DND-41 (cell line): ENCODE results near the gene TSPAN17.

ENCODE experiments used
- ATAC-seq: fragments of 200-7000 bp; cut with Tn5 transposase; 3 replicates; pipeline ENCODE4 v1.9.1; 2021; ENCODE audit warnings: low read depth; ENCODE audit not compliant: insufficient read depth
- DNase-seq: peaks from one replicate; pipeline ENCODE4 v3.0.0-alpha.2; 2020
- H2AFZ ChIP-seq: 2 replicates; pipeline ENCODE4 v1.6.0; 2012; ENCODE audit warnings: low read depth, low read length
- H3K27ac ChIP-seq: 2 replicates; pipeline ENCODE4 v1.5.1; 2012; ENCODE audit warnings: low read length, inconsistent platforms
- H3K27me3 ChIP-seq: fragments of 200-600 bp; sonication (generic); 2 replicates; pipeline ENCODE4 v1.6.0; 2012; ENCODE audit warnings: low read length, mild to moderate bottlenecking, inconsistent platforms; ENCODE audit not compliant: insufficient read depth, poor library complexity
- H3K36me3 ChIP-seq: 2 replicates; pipeline ENCODE4 v1.5.1; 2012; ENCODE audit warnings: low read length, inconsistent platforms; ENCODE audit not compliant: insufficient read depth
- H3K4me1 ChIP-seq: 2 replicates; pipeline ENCODE4 v1.5.1; 2012; ENCODE audit warnings: mild to moderate bottlenecking, low read length; ENCODE audit not compliant: insufficient read depth
- H3K4me2 ChIP-seq: 2 replicates; pipeline ENCODE4 v1.6.0; 2012; ENCODE audit warnings: mild to moderate bottlenecking, moderate library complexity, low read length, inconsistent platforms; ENCODE audit not compliant: insufficient read depth
- H3K4me3 ChIP-seq, 2 experiments: fragments of 200-600 bp in 1 of 2; shearing (Covaris generic) in 1 of 2; 2 replicates each; pipeline ENCODE4 v1.5.1; 2012 to 2016; ENCODE audit warnings: inconsistent platforms in 2 of 2, low read length in 2 of 2, mild to moderate bottlenecking in 2 of 2, low read depth in 1 of 2, moderate library complexity in 1 of 2
- H3K79me2 ChIP-seq: 2 replicates; pipeline ENCODE4 v1.6.0; 2012; ENCODE audit warnings: low read length, inconsistent platforms; ENCODE audit not compliant: insufficient read depth
- H3K9ac ChIP-seq: 2 replicates; pipeline ENCODE4 v1.6.0; 2012; ENCODE audit warnings: low read depth, mild to moderate bottlenecking, inconsistent platforms, low read length, moderate library complexity
- H3K9me3 ChIP-seq: 2 replicates; pipeline ENCODE4 v1.5.1; 2012; ENCODE audit warnings: low read length, moderate library complexity, mild to moderate bottlenecking, inconsistent platforms; ENCODE audit not compliant: insufficient read depth, severe bottlenecking
- H4K20me1 ChIP-seq: 2 replicates; pipeline ENCODE4 v1.6.0; 2012; ENCODE audit warnings: low read length; ENCODE audit not compliant: insufficient read depth
- EZH2 ChIP-seq: IDR thresholded peaks from 3 replicates; pipeline ENCODE4 v1.6.1; 2012; ENCODE audit warnings: borderline replicate concordance, low read depth, mild to moderate bottlenecking, moderate library complexity, low read length, inconsistent platforms; ENCODE audit not compliant: severe bottlenecking
- TF ChIP-seq, protein P1 (sequence below): IDR thresholded peaks from 2 replicates; pipeline ENCODE4 v1.5.1; 2012; ENCODE audit warnings: borderline replicate concordance, low read length, moderate library complexity, mild to moderate bottlenecking; ENCODE audit not compliant: poor library complexity, severe bottlenecking; ENCODE audit errors: extremely low read depth

The TSPAN17 gene

DNA sequence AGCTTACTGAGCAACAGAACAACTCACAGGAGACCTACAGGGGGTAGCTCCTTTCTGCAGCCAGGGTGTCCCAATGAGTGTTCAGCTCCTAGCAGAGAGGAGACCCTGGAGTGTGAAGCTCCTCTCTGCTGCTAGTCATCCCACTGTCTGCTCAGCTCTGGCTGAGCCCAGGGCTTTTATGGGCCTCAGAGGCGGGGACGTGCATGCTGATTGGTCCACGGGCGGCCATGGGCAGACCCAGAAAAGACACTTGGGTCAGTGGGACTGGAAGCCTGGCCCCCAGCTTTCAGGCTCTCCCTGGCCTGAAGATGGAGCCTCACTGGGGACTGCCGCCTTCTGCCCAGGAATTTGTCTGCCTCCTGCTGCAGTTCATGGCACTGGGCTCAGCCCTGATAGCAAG lies 40.6 kb downstream of the TSPAN17 start:
- Histone ChIP-seq H3K9ac (no peak overlapping the region), H3K36me3 (no peaks in the 10 kb centered on the region), H3K4me2 (no peak overlapping the region), H3K4me1 (no peaks in the 10 kb centered on the region), H4K20me1 (no peaks in the 10 kb centered on the region), H2AFZ (no peak overlapping the region), H3K79me2 (no peaks in the 10 kb centered on the region), H3K27me3 (peaks cover 23% of the 10 kb centered on the region), H3K9me3 (peaks cover 2% of the 10 kb centered on the region), H3K4me3 (no peak overlapping the region), H3K27ac (no peak overlapping the region)
- no peak for DNase-seq
- TF ChIP-seq EZH2: no peak
- TF ChIP-seq, protein P1, sequence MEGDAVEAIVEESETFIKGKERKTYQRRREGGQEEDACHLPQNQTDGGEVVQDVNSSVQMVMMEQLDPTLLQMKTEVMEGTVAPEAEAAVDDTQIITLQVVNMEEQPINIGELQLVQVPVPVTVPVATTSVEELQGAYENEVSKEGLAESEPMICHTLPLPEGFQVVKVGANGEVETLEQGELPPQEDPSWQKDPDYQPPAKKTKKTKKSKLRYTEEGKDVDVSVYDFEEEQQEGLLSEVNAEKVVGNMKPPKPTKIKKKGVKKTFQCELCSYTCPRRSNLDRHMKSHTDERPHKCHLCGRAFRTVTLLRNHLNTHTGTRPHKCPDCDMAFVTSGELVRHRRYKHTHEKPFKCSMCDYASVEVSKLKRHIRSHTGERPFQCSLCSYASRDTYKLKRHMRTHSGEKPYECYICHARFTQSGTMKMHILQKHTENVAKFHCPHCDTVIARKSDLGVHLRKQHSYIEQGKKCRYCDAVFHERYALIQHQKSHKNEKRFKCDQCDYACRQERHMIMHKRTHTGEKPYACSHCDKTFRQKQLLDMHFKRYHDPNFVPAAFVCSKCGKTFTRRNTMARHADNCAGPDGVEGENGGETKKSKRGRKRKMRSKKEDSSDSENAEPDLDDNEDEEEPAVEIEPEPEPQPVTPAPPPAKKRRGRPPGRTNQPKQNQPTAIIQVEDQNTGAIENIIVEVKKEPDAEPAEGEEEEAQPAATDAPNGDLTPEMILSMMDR: no peak
- ATAC-seq: no peak

DNA sequence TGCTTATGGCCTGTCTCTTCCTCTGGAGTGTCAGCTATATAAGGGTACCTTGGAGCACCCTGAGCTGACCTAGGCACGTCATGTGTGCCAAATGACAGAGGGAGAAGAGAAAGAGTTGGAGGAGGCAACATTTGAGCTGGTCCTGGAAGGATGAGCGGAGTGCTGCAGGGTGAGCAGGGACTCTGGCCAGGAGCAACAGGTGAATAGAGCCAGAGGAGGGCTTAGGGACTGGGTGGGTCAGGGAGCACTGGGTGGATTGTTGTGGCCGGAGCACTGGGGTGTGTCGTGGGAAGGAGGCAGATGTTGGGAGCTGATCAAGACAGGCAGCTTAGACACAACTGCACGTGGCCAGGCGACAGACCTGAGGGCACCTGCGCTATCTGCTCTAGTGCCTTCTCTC lies 43.6 kb downstream of the TSPAN17 start:
- Histone ChIP-seq H3K4me3 (no peak overlapping the region), H4K20me1 (no peaks in the 10 kb centered on the region; the same call in 1 of the 2 replicates), H3K9ac (no peak overlapping the region), H2AFZ (no peak overlapping the region), H3K27me3 (peaks cover 43% of the 10 kb centered on the region), H3K79me2 (no peaks in the 10 kb centered on the region), H3K9me3 (peaks cover 2% of the 10 kb centered on the region), H3K4me1 (no peaks in the 10 kb centered on the region), H3K36me3 (no peaks in the 10 kb centered on the region), H3K4me2 (no peak overlapping the region), H3K27ac (no peak overlapping the region)
- no peak for ATAC-seq
- no peak for DNase-seq
- TF ChIP-seq EZH2: no peak
- TF ChIP-seq, protein P1: no peak

DNA sequence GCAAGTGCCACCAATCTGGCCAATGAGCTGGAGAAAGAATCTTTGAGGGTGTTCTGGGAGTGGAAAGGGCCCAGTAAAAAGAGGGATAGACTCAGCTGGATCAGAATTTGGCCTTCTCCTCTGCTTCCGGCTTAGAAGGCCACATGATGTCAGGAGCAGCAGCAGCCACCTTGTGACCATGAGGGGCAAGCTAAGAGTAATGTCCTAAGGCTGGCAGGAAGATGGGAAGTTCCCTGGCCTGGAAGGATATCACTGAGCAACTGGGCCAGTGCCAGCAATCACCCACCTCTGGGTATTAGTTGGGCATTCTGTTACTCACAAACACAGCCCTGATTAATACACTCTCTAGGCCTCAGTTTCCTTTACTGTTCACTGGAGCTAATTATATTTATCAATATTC lies 44.2 kb downstream of the TSPAN17 start:
- H3K9ac ChIP-seq: no peak overlapping the region
- no peak overlapping the region for H3K4me2 ChIP-seq
- no peak overlapping the region for H3K27ac ChIP-seq
- ATAC-seq: no peak
- no peaks in the 10 kb centered on the region for H3K36me3 ChIP-seq
- peaks cover 48% of the 10 kb centered on the region for H3K27me3 ChIP-seq
- no peaks in the 10 kb centered on the region for H3K4me1 ChIP-seq
- H3K4me3 ChIP-seq: no peak overlapping the region
- no peak overlapping the region for H2AFZ ChIP-seq
- H3K9me3 ChIP-seq: peaks cover 2% of the 10 kb centered on the region
- DNase-seq: no peak
- no peak for TF ChIP-seq EZH2
- TF ChIP-seq, protein P1: no peak
- no peaks in the 10 kb centered on the region for H3K79me2 ChIP-seq
- no peaks in the 10 kb centered on the region; the same call in 1 of the 2 replicates for H4K20me1 ChIP-seq

DNA sequence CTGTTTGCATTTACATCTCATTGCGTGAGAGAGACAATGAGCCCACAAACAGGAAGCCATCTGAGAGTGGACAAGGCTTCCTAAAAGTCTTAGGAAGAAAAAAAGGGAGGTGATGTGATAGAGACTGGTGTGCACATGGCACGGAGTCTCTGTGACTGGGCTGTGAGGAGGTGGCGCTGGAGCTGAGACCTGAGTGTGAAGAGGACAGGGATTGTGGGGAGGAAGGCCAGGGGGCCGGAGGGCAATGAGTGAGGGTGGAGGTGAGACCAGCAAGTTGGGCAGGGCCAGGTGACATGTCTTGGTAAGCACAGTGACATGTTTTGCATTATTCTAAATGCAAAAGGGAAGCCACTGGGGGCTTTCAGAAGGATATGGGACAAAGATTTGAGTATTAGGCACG lies 45.0 kb downstream of the TSPAN17 start:
- no peak overlapping the region for H3K27ac ChIP-seq
- H4K20me1 ChIP-seq: no peaks in the 10 kb centered on the region; the same call in 1 of the 2 replicates
- ATAC-seq (no peak), DNase-seq (no peak)
- H3K9me3 ChIP-seq: peaks cover under 1% of the 10 kb centered on the region
- H3K36me3 ChIP-seq: no peaks in the 10 kb centered on the region
- no peaks in the 10 kb centered on the region for H3K79me2 ChIP-seq
- peaks cover 53% of the 10 kb centered on the region for H3K27me3 ChIP-seq
- H3K9ac ChIP-seq: no peak overlapping the region
- TF ChIP-seq, protein P1: no peak
- no peak for TF ChIP-seq EZH2
- H2AFZ ChIP-seq: no peak overlapping the region
- no peak overlapping the region for H3K4me3 ChIP-seq
- H3K4me2 ChIP-seq: no peak overlapping the region
- no peaks in the 10 kb centered on the region for H3K4me1 ChIP-seq
